Esophagus (tissue), 2 donors: ENCODE data around the gene FUT8. TPM values are rescaled to one million over a fixed set of nuclear protein-coding genes. Genes with fewer than 3 reads are reported as not detected.
A peak's percentile ranks its signal among the peaks of the same experiment; 100 is the strongest.

Experiments used
- H3K27ac ChIP-seq, 2 donors: one replicate each; pipeline ENCODE4 v1.5.1; 2013; ENCODE audit warnings: low read depth in 2 of 2, mild to moderate bottlenecking in 2 of 2, inconsistent platforms in 1 of 2, low read length in 1 of 2, moderate library complexity in 1 of 2
- H3K27me3 ChIP-seq, 2 donors: one replicate each; pipeline ENCODE4 v1.6.1; 2013; ENCODE audit warnings: low read length in 2 of 2, control low read depth in 1 of 2, mild to moderate bottlenecking in 1 of 2; ENCODE audit not compliant: insufficient read depth in 2 of 2, control insufficient read depth in 1 of 2
- H3K36me3 ChIP-seq, 2 donors: one replicate each; pipeline ENCODE4 v1.6.1; 2013; ENCODE audit warnings: low read length in 1 of 2; ENCODE audit not compliant: control insufficient read depth in 2 of 2, insufficient read depth in 2 of 2
- H3K4me1 ChIP-seq, 2 donors: one replicate each; pipeline ENCODE4 v1.6.1; 2013; ENCODE audit warnings: low read length in 1 of 2; ENCODE audit not compliant: control insufficient read depth in 2 of 2, insufficient read depth in 2 of 2
- H3K4me3 ChIP-seq, 2 donors: one replicate each; pipeline ENCODE4 v1.5.1; 2013; ENCODE audit warnings: low read length in 2 of 2, mild to moderate bottlenecking in 2 of 2, low read depth in 1 of 2, moderate library complexity in 1 of 2
- H3K9me3 ChIP-seq, 2 donors: one replicate each; pipeline ENCODE4 v1.6.1; 2013; ENCODE audit warnings: mild to moderate bottlenecking in 2 of 2, low read depth in 1 of 2, low read length in 1 of 2, moderate library complexity in 1 of 2; ENCODE audit not compliant: control insufficient read depth in 2 of 2, insufficient read depth in 1 of 2
- WGBS, 2 donors: extraction: QIAGEN DNeasy Blood & Tissue Kit; methylation state at CpG; one replicate each; pipeline ENCODE4 v1.1.7; 2013; 5-methylcytosine and 5-hydroxymethylcytosine counted together
- polyA plus RNA-seq, 2 donors: library from polyadenylated mRNA; stranded (reverse); fragments of 200-250 nt; gene quantifications; one replicate each; pipeline ENCODE4 v1.2.3, GENCODE V29; 2013
- donor health status: healthy with polysubstance abuse.
- donor health status: Bipolar disorder and iron deficiency.

Gene FUT8
- 1 to 10 TPM; 2.5 to 3.4 TPM for polyA plus RNA-seq

DNA sequence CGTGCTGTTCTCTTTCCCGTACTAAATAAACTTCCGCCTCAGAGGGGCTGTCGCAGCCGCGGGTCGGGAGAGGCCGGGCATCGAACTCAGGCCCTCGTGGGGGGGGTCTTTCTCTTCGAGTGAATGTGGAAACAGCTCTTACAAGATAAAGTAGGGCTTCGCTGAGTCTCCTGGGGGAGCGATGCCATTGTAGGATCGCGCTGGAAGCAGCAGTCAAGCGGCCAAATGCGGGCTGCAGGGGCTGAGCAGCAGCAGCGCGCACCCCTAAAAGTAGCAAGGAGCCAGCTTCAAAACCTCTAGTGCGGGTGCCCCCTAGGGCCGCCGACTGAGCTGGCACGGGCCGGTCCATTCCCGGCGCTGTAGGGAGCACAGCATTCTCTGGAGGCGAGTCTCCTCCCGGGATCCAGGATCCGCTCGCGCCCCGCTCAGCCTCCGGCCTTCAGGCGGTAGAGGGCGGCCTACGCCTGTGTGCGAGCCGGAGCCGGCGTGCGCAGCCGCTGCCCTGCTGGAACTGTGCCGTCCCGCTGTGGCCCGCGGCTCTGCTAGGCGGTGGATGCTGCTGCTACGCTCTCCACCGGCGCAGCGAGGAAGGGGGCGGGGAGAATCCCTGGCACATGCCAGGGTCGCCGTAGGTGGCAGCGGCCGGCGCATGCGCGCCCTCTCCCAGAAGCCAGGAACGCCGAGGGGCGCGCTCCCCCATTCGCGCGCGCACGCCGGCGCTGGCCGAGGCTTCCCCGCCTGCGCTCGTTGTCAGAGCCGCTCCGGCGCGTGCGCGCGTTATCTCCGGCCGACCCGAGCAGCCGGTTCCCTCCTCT lies at the start of gene FUT8:
Gene FUT8, plus strand, starts transcription at position 699 of the 815 bp plus-strand sequence. CDS start 148,834 bp downstream, outside the sequence.
- H3K27ac ChIP-seq = peak within 1 kb of the TSS; percentile 94 to 97
- peak within 1 kb of the TSS; percentile 83 to 89 for H3K4me3 ChIP-seq
- H3K36me3 ChIP-seq = no peaks in the 10 kb centered on the region
- no peaks in the 10 kb centered on the region for H3K27me3 ChIP-seq
- no peaks in the 10 kb centered on the region for H3K4me1 ChIP-seq
- H3K9me3 ChIP-seq = no peaks in the 10 kb centered on the region
- WGBS, 2 donors = 0% methylated on average over 52 to 85 of the region's 85 CpGs

DNA sequence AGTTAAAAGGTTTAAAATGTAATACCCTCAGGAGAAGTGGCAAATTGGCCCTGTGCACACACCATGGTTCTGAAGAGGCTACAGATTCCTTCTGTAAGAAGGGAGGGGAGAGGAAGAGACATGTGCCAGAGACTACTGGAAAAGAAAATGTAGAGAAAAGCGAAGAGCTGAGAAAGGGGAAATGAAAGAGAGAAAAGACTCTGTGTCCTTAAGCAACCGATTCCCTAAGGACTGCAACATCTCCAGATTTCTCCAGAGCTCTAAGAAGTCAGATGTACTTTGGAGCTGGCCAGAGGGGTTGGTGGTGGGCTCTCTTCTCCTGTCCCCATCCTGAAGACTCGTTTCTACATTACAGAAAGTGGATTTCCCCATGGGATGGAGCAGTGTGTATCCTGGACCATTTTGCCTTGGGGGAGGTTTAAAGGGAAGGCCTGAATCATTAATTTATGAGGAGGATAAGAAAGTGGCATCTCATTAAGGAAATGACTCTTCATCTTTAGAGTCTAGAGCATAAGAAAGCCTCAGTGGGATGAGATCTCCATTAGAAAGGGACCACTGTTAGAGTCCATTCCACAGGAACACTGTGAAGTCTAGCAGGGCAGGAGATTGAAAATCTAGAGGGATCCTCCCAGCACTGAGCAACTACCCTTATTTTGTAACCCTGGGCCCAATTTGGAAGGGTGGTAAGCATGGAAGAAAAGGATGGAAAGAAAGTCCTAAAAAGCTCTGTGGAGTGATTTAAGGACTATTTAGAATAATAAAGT lies 45.5 kb upstream of the FUT8 start:
- no peak overlapping the region for H3K27ac ChIP-seq
- no peaks in the 10 kb centered on the region for H3K9me3 ChIP-seq
- H3K27me3 ChIP-seq = no peaks in the 10 kb centered on the region
- H3K4me3 ChIP-seq = no peak overlapping the region
- WGBS, 2 donors = 85% methylated on average over 3 of the region's 3 CpGs
- peaks cover 0 to 3% of the 10 kb centered on the region in 2 donors for H3K4me1 ChIP-seq
- H3K36me3 ChIP-seq = no peaks in the 10 kb centered on the region

DNA sequence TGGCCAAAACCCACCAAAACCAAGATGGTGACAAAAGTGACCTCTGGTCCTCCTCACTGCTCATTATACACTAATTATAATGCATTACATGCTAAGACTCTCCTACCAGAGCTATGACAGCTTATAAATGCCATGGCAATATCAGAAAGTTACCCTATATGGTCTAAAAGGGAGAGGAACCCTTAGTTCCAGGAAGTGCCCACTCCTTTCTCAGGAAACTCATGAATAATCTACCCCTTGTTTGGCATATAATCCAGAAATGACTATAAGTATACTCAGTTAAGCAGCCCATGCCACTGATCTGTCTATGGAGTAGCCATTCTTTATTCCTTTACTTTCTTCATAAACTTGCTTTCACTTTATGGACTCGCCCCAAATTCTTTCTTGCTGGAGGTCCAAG lies 43.0 kb upstream of the FUT8 start:
- no peak overlapping the region for H3K4me3 ChIP-seq
- no peak overlapping the region for H3K27ac ChIP-seq
- no peaks in the 10 kb centered on the region for H3K27me3 ChIP-seq
- no peaks in the 10 kb centered on the region for H3K36me3 ChIP-seq
- H3K9me3 ChIP-seq = no peaks in the 10 kb centered on the region
- WGBS, 2 donors = 94 to 95% methylated on average over 1 of the region's 1 CpG
- peaks cover 0 to 2% of the 10 kb centered on the region in 2 donors for H3K4me1 ChIP-seq

DNA sequence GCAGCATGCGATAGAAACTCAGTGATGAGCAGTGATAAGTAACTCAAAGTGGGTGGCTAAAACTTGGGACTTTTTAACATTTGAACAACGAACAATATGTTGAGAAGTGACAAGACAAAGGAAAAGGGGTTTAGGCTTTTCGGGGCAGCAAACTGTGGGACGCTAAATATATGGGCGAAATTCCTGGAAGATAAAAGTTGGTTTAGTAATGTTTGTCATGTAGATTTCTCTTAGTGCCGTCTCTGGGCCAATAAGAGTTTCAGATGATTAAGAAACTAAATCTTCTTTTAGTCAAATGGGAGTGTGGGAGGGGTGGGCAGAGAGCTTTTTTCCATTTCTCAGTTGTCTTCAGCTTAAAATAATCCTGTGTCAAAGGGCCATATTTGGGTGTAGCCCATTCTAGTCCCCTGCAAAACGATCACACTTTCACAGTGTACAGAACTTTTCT lies 41.7 kb upstream of the FUT8 start:
- no peak overlapping the region for H3K4me3 ChIP-seq
- WGBS, 2 donors = 61 to 63% methylated on average over 7 of the region's 7 CpGs
- H3K27ac ChIP-seq = no peak overlapping the region

DNA sequence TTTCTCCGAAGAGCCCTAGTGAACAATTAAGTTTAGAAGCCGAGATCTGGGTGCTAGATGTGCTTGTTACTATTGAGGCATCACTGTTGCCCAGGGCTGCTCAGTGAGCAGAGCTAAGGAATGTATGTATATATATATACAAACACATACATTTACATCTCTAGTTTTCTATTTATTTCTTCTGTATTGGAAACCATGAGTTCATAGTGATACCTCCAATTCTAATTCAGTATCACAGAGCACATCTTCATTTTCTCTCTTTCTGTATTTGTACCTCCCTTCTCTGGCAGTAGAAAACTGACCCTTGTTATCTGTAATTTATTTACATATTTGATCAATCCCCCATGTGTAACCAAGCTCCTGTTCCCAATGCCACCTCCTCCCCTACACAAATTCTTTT lies 40.7 kb upstream of the FUT8 start:
- no peak overlapping the region for H3K4me3 ChIP-seq
- H3K27me3 ChIP-seq = no peaks in the 10 kb centered on the region
- H3K4me1 ChIP-seq = peaks cover 0 to 2% of the 10 kb centered on the region in 2 donors
- 90 to 94% methylated on average over 2 of the region's 2 CpGs for WGBS, 2 donors
- no peaks in the 10 kb centered on the region for H3K9me3 ChIP-seq
- no peak overlapping the region for H3K27ac ChIP-seq
- no peaks in the 10 kb centered on the region for H3K36me3 ChIP-seq

More for the DNA sequence above, 41.7 kb upstream of the FUT8 start:
- H3K4me1 ChIP-seq = peaks cover 0 to 2% of the 10 kb centered on the region in 2 donors
- no peaks in the 10 kb centered on the region for H3K36me3 ChIP-seq
- no peaks in the 10 kb centered on the region for H3K27me3 ChIP-seq
- H3K9me3 ChIP-seq = no peaks in the 10 kb centered on the region

DNA sequence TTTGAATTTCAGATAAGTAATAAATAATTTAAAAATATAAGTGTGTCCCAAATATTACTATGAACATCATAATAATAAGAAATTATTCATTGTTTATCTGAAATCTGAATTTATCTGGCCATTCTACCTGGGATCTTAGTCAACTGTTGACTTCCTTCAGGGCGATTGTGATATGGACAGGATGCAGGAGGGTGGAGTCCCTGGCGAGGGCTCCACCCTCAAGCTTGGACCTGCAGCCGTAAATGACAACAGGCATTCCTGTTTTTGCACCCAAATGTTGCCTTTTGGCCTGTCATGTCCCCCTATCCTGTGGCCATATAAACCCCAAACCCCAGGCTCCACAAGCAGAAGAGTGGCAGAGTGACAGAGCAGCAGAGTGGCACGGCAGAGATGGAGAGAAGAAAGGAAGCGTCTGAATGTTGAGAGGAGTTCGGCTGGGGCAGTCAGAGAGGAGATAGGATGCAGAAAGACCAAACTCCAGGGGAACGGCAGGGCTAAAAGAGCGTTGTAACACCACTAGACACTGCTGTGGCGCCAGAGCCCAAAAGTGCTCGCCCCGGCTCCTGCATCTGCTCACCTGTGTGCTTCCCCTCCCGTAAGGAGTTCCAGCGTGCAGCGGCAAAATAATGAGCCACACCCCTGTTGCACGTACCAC lies 39.4 kb upstream of the FUT8 start:
- H3K36me3 ChIP-seq = no peaks in the 10 kb centered on the region
- WGBS, 2 donors = 51 to 52% methylated on average over 15 of the region's 15 CpGs
- H3K27ac ChIP-seq = no peak overlapping the region
- peaks cover 0 to 2% of the 10 kb centered on the region in 2 donors for H3K4me1 ChIP-seq
- H3K4me3 ChIP-seq = peak overlapping the region; percentile 13 to 20
- no peaks in the 10 kb centered on the region for H3K27me3 ChIP-seq
- H3K9me3 ChIP-seq = no peaks in the 10 kb centered on the region

DNA sequence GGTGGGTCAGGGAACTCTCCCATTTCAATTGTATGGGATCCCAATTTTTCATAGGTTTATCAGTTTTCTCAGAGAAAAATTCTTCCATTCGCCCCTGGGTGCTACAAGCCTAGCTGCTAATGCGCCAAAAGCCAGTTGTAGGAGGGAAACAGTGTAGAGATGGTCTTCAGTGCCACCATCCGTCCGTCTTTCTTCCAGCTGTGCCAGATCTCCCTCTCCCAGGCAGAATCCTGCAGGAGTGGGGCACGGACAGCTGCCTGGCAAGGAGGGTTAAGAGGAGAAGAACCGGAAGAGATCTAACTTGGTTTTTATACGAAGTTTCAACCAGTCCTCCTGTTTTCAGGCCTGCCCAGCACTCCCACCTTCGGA lies 38.9 kb upstream of the FUT8 start:
- 58 to 64% methylated on average over 8 of the region's 8 CpGs for WGBS, 2 donors
- no peaks in the 10 kb centered on the region for H3K27me3 ChIP-seq

DNA sequence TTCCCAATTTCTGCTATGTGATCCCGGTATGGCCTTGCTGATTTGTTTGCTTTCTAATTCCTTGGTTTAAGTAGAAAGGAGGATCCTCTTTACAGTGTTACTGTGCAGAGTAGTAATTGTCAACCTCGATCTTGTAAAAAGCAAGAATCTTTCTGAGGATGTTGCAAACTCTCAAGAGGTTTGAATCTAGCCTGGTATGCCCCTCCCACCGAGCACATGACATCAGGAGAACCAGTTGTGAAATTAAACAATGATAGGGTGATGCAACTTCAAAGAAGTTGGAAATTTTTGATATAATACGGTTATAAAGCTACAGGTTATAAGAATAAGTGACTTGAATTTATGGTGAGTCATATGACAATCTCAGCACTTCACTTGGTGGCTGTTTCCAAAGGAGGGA lies 35.0 kb upstream of the FUT8 start:
- no peaks in the 10 kb centered on the region for H3K36me3 ChIP-seq
- no peak overlapping the region for H3K27ac ChIP-seq
- no peaks in the 10 kb centered on the region for H3K27me3 ChIP-seq
- WGBS, 2 donors = 57 to 64% methylated on average over 4 of the region's 4 CpGs
- no peaks in the 10 kb centered on the region for H3K9me3 ChIP-seq
- no peak overlapping the region for H3K4me3 ChIP-seq
- peaks cover 0 to 2% of the 10 kb centered on the region in 2 donors for H3K4me1 ChIP-seq

More for the DNA sequence above, 38.9 kb upstream of the FUT8 start:
- H3K4me3 ChIP-seq = no peak overlapping the region
- H3K9me3 ChIP-seq = no peaks in the 10 kb centered on the region
- peaks cover 0 to 2% of the 10 kb centered on the region in 2 donors for H3K4me1 ChIP-seq
- H3K36me3 ChIP-seq = no peaks in the 10 kb centered on the region
- no peak overlapping the region for H3K27ac ChIP-seq

DNA sequence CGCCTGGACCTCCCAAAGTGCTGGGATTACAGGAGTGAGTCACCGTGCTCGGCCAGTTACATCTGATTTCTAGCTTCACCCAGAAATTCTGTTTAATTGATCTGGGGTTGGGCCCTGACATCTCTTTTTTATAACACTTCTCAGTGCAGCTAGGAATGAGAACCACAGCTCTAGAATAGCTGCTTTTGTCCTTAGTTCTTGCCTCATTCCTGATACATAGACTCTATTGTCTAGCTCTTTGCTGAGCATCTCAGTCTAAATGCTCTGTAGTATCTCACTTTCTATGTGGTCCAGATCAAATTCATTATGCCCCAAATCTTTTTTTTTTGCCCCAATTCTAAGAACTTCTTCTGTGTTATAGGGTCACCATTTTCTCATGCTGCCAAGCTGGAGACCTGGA lies 29.9 kb upstream of the FUT8 start:
- Histone ChIP-seq H3K27ac (no peak overlapping the region), H3K4me3 (no peak overlapping the region), H3K36me3 (no peaks in the 10 kb centered on the region), H3K9me3 (no peaks in the 10 kb centered on the region), H3K4me1 (no peaks in the 10 kb centered on the region), H3K27me3 (no peaks in the 10 kb centered on the region)
- 88 to 89% methylated on average over 3 of the region's 3 CpGs for WGBS, 2 donors
